Measurements from ENCODE around the gene DIAPH1. TPM values are rescaled to one million over a fixed set of nuclear protein-coding genes. Genes with fewer than 3 reads are reported as not detected.

DIAPH1 gene
- 100 to 1,000 TPM in 1 of 4 donors, 10 to 100 TPM in 3; 55.4 to 150 (median 91.4) TPM for total RNA-seq

GRCh38 chr5:141618804-141619554, at the start of gene DIAPH1:
TSS of gene DIAPH1 (minus strand) at chr5:141619000. CDS start at chr5:141618914, 86 bp downstream.
- Histone ChIP-seq H3K4me3 (peak within 1 kb of the TSS; percentile 84 to 100 (median 92)), H3K9me3 (no peaks in the 10 kb centered on the region), H3K27me3 (no peaks in the 10 kb centered on the region), H3K27ac (peak within 1 kb of the TSS; percentile 94 to 99 (median 96)), H3K36me3 (peaks cover 0 to 27% (median 10%) of the 10 kb centered on the region in 4 donors), H3K4me1 (peaks cover 9 to 35% (median 23%) of the 10 kb centered on the region in 4 donors)
- TF ChIP-seq EP300 (IDR thresholded peaks at IDR 0.05; ENCODE audit: low read depth): no peak
- TF ChIP-seq POLR2AphosphoS5 (IDR thresholded peaks at IDR 0.05): peak; percentile 79 to 96 (median 91)
- TF ChIP-seq POLR2A (IDR thresholded peaks at IDR 0.05): peak; percentile 78
- TF ChIP-seq CTCF (IDR thresholded peaks at IDR 0.05): peak; percentile 97 to 99 (median 98)
- peak; percentile 99 for DNase-seq
- WGBS, 2 donors (ENCODE audit: low coverage in 1 of 2): 3 to 24% methylated on average over 2 to 30 of the region's 70 CpGs
- in situ Hi-C loops (cut with MboI; ENCODE audit: low pct_ligation_motif_present in 1 of 4, low pct_unique_long_range_greater_than_20kb in 1 of 4, low sequenced_read_pairs in 3 of 4) (no loop called here), intact Hi-C loops (cut with DNase I; ENCODE audit: low total_unique reads) (no loop called here)

- no peaks in the 10 kb centered on the region for H3K36me3 ChIP-seq
- no peak overlapping the region for H3K27ac ChIP-seq
- no peaks in the 10 kb centered on the region for H3K9me3 ChIP-seq
- TF ChIP-seq CTCF (IDR thresholded peaks at IDR 0.05) (no peak), POLR2AphosphoS5 (IDR thresholded peaks at IDR 0.05) (no peak), POLR2A (IDR thresholded peaks at IDR 0.05) (no peak), EP300 (IDR thresholded peaks at IDR 0.05; ENCODE audit: low read depth) (no peak)
- intact Hi-C loops (cut with DNase I; ENCODE audit: low total_unique reads) (no loop called here), in situ Hi-C loops (cut with MboI; ENCODE audit: low pct_ligation_motif_present in 1 of 4, low pct_unique_long_range_greater_than_20kb in 1 of 4, low sequenced_read_pairs in 3 of 4) (no loop called here)
- H3K27me3 ChIP-seq: no peaks in the 10 kb centered on the region
- H3K4me3 ChIP-seq: no peak overlapping the region
- no peak for DNase-seq
- H3K4me1 ChIP-seq: peaks cover 0 to 5% (median 2%) of the 10 kb centered on the region in 4 donors
- WGBS, 2 donors (ENCODE audit: low coverage in 1 of 2): 83 to 85% methylated on average over 6 to 18 of the region's 18 CpGs
Observed at GRCh38 chr5:141665995-141666940, 47.5 kb upstream of the DIAPH1 start.

GRCh38 chr5:141664733-141665461, 46.1 kb upstream of the DIAPH1 start:
- peaks cover 0 to 5% (median 2%) of the 10 kb centered on the region in 4 donors for H3K4me1 ChIP-seq
- peak; percentile 86 for DNase-seq
- in situ Hi-C loops (cut with MboI; ENCODE audit: low pct_ligation_motif_present in 1 of 4, low pct_unique_long_range_greater_than_20kb in 1 of 4, low sequenced_read_pairs in 3 of 4): no loop called here
- H3K4me3 ChIP-seq: no peak overlapping the region
- WGBS, 2 donors (ENCODE audit: low coverage in 1 of 2): 35 to 49% methylated on average over 3 to 10 of the region's 13 CpGs
- H3K27ac ChIP-seq: peak overlapping the region in 1 of 4 donors; percentile 39
- intact Hi-C loops (cut with DNase I; ENCODE audit: low total_unique reads): no loop called here
- peak; percentile 80 to 94 (median 90) for TF ChIP-seq CTCF (IDR thresholded peaks at IDR 0.05)
- no peak for TF ChIP-seq POLR2A (IDR thresholded peaks at IDR 0.05)
- no peaks in the 10 kb centered on the region for H3K27me3 ChIP-seq
- no peaks in the 10 kb centered on the region for H3K9me3 ChIP-seq
- H3K36me3 ChIP-seq: no peaks in the 10 kb centered on the region

All from transverse colon (tissue), 4 donors.